ENCODE results near the gene TRPM8.

DNA sequence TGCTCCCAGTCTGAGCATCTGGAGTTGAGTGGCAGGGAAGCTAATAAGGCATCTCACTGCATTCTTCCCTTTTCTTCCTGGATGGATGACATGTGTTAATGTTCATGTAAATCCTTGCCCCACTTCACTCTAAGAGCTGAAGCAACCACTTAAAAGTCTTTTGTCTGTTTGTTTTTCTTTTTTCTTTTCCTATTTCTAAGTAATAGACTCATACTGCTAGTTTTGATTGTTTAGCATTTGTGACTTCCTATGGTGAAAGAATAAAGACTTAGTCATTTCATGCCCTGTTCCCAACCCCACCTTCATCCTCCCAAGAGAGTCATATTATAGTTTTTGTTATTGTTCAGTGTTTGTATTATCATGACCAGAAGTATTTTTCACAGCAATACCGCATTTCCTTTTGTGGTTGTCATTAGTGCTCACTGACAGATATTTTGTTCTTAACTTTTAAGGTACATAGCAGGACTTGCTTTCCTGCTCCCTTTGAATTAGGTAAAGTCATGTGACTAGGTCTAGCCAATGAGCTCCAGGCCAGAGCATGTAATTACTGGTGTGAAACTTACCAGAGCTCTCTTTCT is 115.2 kb downstream of the TRPM8 start:
- TF ChIP-seq, protein P1, sequence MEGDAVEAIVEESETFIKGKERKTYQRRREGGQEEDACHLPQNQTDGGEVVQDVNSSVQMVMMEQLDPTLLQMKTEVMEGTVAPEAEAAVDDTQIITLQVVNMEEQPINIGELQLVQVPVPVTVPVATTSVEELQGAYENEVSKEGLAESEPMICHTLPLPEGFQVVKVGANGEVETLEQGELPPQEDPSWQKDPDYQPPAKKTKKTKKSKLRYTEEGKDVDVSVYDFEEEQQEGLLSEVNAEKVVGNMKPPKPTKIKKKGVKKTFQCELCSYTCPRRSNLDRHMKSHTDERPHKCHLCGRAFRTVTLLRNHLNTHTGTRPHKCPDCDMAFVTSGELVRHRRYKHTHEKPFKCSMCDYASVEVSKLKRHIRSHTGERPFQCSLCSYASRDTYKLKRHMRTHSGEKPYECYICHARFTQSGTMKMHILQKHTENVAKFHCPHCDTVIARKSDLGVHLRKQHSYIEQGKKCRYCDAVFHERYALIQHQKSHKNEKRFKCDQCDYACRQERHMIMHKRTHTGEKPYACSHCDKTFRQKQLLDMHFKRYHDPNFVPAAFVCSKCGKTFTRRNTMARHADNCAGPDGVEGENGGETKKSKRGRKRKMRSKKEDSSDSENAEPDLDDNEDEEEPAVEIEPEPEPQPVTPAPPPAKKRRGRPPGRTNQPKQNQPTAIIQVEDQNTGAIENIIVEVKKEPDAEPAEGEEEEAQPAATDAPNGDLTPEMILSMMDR (IDR thresholded peaks at IDR 0.05; ENCODE audit: poor library complexity): no peak
- TF ChIP-seq EZH2phosphoT487 (IDR thresholded peaks at IDR 0.05; ENCODE audit: low read depth, severe bottlenecking, unreplicated experiment): no peak
